PC-3 (cell line): Measurements from ENCODE around the gene AFG1L. TPM values are rescaled to one million over a fixed set of nuclear protein-coding genes. Genes with fewer than 3 reads are reported as not detected.

ENCODE experiments used
- ATAC-seq: fragments of 200-7000 bp; cut with Tn5 transposase; 2 replicates; pipeline ENCODE4 v1.9.1; 2020; ENCODE audit warnings: mild to moderate bottlenecking, moderate library complexity
- BruUV-seq: library from RNA; stranded (reverse); fragments of 400-500 nt; replicated peaks from 2 replicates; lab custom pipeline; 2021; lab: Mats Ljungman, UMichigan
- CTCF ChIA-PET: fragments of 300-600 bp; sonication (Branson Sonifier 250); formaldehyde crosslinking; loops from one replicate; lab custom pipeline; 2022; ENCODE audit warnings: antibody characterized with exemption; lab: Charles Lee
- POLR2A ChIA-PET: fragments of 300-600 bp; sonication (Branson Sonifier 250); formaldehyde crosslinking; loops from one replicate; lab custom pipeline; 2022; ENCODE audit warnings: antibody characterized with exemption; ENCODE audit not compliant: unreplicated experiment; lab: Charles Lee
- DNase-seq: peaks from one replicate; pipeline ENCODE4 v3.0.0-alpha.2; 2015
- H2AFZ ChIP-seq: fragments of 300-600 bp; sonication (generic); 2 replicates; pipeline ENCODE4 v1.6.0; 2016; ENCODE audit warnings: antibody characterized with exemption, low read length
- H3F3A ChIP-seq: fragments of 300-600 bp; sonication (generic); one replicate; pipeline ENCODE4 v1.6.0; 2017; ENCODE audit warnings: antibody characterized with exemption, low read length, control low read depth, mild to moderate bottlenecking; ENCODE audit not compliant: unreplicated experiment
- H3K27ac ChIP-seq: fragments of 300-600 bp; sonication (generic); 2 replicates; pipeline ENCODE4 v1.5.1; 2016; ENCODE audit warnings: mild to moderate bottlenecking, low read length
- H3K27me3 ChIP-seq: fragments of 300-600 bp; sonication (generic); 2 replicates; pipeline ENCODE4 v1.6.1; 2016; ENCODE audit warnings: low read length, mixed read lengths
- H3K36me3 ChIP-seq: fragments of 300-600 bp; sonication (generic); 2 replicates; pipeline ENCODE4 v1.6.1; 2016; ENCODE audit warnings: low read depth, mixed run types, low read length, mixed read lengths
- H3K4me1 ChIP-seq: fragments of 300-600 bp; sonication (generic); 2 replicates; pipeline ENCODE4 v1.5.1; 2016; ENCODE audit warnings: low read length; ENCODE audit not compliant: insufficient read depth
- H3K4me2 ChIP-seq: fragments of 300-600 bp; sonication (generic); 2 replicates; pipeline ENCODE4 v1.6.0; 2016; ENCODE audit warnings: low read length
- H3K4me3 ChIP-seq: fragments of 300-600 bp; sonication (generic); 2 replicates; pipeline ENCODE4 v1.5.1; 2016; ENCODE audit warnings: mild to moderate bottlenecking, low read length, mixed read lengths
- H3K79me2 ChIP-seq: fragments of 300-600 bp; sonication (generic); 2 replicates; pipeline ENCODE4 v1.6.1; 2017; ENCODE audit warnings: low read length, mixed read lengths
- H3K9ac ChIP-seq: fragments of 300-600 bp; sonication (generic); 2 replicates; pipeline ENCODE4 v1.6.0; 2016; ENCODE audit warnings: mild to moderate bottlenecking, low read length
- H3K9me2 ChIP-seq: fragments of 300-600 bp; sonication (generic); replicated peaks from 2 replicates; pipeline ENCODE4 v1.6.1; 2016; ENCODE audit warnings: mixed run types, low read length, mixed read lengths
- H3K9me3 ChIP-seq: fragments of 300-600 bp; sonication (generic); 2 replicates; pipeline ENCODE4 v1.6.1; 2016; ENCODE audit warnings: low read length, mixed read lengths
- H4K20me1 ChIP-seq: fragments of 300-600 bp; sonication (generic); 2 replicates; pipeline ENCODE4 v1.6.1; 2016; ENCODE audit warnings: low read length, mixed read lengths
- EZH2 ChIP-seq: fragments of 300-600 bp; sonication (generic); IDR thresholded peaks from one replicate; pipeline ENCODE4 v1.6.1; 2017; ENCODE audit warnings: antibody characterized with exemption, mild to moderate bottlenecking, low read length; ENCODE audit not compliant: unreplicated experiment
- EZH2phosphoT487 ChIP-seq: fragments of 300-600 bp; sonication (generic); IDR thresholded peaks from 2 replicates; pipeline ENCODE4 v1.6.1; 2018; ENCODE audit warnings: mild to moderate bottlenecking, antibody characterized with exemption, low read length, borderline replicate concordance
- intact Hi-C: fragments of 100-400 bp; cut with micrococcal nuclease; formaldehyde crosslinking; loops from 2 replicates; pipeline ENCODE4 v1.9.0; 2023
- total RNA-seq: library from RNA; depleted of rRNA; stranded (reverse); fragments of >200 nt; gene quantifications from 2 replicates; pipeline ENCODE4 v1.2.3, GENCODE V29; 2014
- TF ChIP-seq, protein P1 (sequence below): fragments of 300-600 bp; sonication (generic); conservative IDR thresholded peaks from 2 replicates; pipeline ENCODE4 v1.5.1; 2017; ENCODE audit warnings: antibody characterized with exemption, low read depth, mild to moderate bottlenecking, low read length

Gene AFG1L
- total RNA-seq, 1 experiment from 2014 or later, result 3.6 TPM

GRCh38 chr6:108557494-108558371 lies 262.9 kb downstream of the AFG1L start:
- Histone ChIP-seq H2AFZ (peak overlapping the region; percentile 80), H3K9ac (peak overlapping the region; percentile 40; the same call in 1 of the 2 replicates), H3K79me2 (peaks cover 25% of the 10 kb centered on the region), H4K20me1 (0 out of 2 replicates have a peak, but pooled peaks cover 9% of the 10 kb centered on the region), H3K4me2 (peak overlapping the region; percentile 89), H3K27ac (peak overlapping the region; percentile 44; the same call in 1 of the 2 replicates), H3K4me1 (peaks cover 10% of the 10 kb centered on the region), H3K36me3 (no peaks in the 10 kb centered on the region), H3K27me3 (no peaks in the 10 kb centered on the region), H3K9me2 (no peaks in the 10 kb centered on the region), H3K4me3 (peak overlapping the region; percentile 67), H3F3A (no peaks in the 10 kb centered on the region), H3K9me3 (no peaks in the 10 kb centered on the region)
- no peak; the same call in 1 of the 2 replicates for ATAC-seq
- intact Hi-C loops, result loop anchor here (5.0 kb wide), 2 partner anchors 180 to 515 kb away; no protein-coding TSS in a partner anchor
- peak; percentile 64 for DNase-seq
- no peak for TF ChIP-seq EZH2
- peak; percentile 80 for TF ChIP-seq EZH2phosphoT487
- BruUV-seq, result no TSS peak
- POLR2A ChIA-PET, result interaction anchor here (0.6 to 0.9 kb wide), 2 partner anchors 193 to 883 kb away, joined by 3 to 6 read pairs; partner anchors contain the start of gene SMPD2
- CTCF ChIA-PET, result interaction anchor here (0.6 kb wide), 2 partner anchors 282 to 639 kb away, joined by 6 read pairs; no protein-coding TSS in a partner anchor

- CTCF ChIA-PET, result interaction anchor here (0.6 kb wide), 2 partner anchors 281 to 638 kb away, joined by 6 read pairs; no protein-coding TSS in a partner anchor
- peaks cover 10% of the 10 kb centered on the region for H3K4me1 ChIP-seq
- H3K79me2 ChIP-seq, result peaks cover 33% of the 10 kb centered on the region
- H3K9me2 ChIP-seq, result no peaks in the 10 kb centered on the region
- intact Hi-C loops, result loop anchor here (5.0 kb wide), 2 partner anchors 179 to 514 kb away; no protein-coding TSS in a partner anchor
- peak overlapping the region; percentile 44; the same call in 1 of the 2 replicates for H3K27ac ChIP-seq
- TF ChIP-seq EZH2 (no peak), EZH2phosphoT487 (no peak)
- TF ChIP-seq, protein P1, sequence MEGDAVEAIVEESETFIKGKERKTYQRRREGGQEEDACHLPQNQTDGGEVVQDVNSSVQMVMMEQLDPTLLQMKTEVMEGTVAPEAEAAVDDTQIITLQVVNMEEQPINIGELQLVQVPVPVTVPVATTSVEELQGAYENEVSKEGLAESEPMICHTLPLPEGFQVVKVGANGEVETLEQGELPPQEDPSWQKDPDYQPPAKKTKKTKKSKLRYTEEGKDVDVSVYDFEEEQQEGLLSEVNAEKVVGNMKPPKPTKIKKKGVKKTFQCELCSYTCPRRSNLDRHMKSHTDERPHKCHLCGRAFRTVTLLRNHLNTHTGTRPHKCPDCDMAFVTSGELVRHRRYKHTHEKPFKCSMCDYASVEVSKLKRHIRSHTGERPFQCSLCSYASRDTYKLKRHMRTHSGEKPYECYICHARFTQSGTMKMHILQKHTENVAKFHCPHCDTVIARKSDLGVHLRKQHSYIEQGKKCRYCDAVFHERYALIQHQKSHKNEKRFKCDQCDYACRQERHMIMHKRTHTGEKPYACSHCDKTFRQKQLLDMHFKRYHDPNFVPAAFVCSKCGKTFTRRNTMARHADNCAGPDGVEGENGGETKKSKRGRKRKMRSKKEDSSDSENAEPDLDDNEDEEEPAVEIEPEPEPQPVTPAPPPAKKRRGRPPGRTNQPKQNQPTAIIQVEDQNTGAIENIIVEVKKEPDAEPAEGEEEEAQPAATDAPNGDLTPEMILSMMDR, result no peak
- H3F3A ChIP-seq, result no peaks in the 10 kb centered on the region
- ATAC-seq (peak; percentile 41), DNase-seq (peak; percentile 96)
- peak overlapping the region; percentile 95 for H3K4me3 ChIP-seq
- H3K27me3 ChIP-seq, result no peaks in the 10 kb centered on the region
- no peaks in the 10 kb centered on the region for H3K9me3 ChIP-seq
- H3K4me2 ChIP-seq, result peak overlapping the region; percentile 97
- POLR2A ChIA-PET, result interaction anchor here (0.6 to 0.9 kb wide), 2 partner anchors 192 to 882 kb away, joined by 3 to 6 read pairs; partner anchors contain the start of gene SMPD2
- 0 out of 2 replicates have a peak, but pooled peaks cover 9% of the 10 kb centered on the region for H4K20me1 ChIP-seq
- peak overlapping the region; percentile 89 for H2AFZ ChIP-seq
- BruUV-seq, result no TSS peak
- no peaks in the 10 kb centered on the region for H3K36me3 ChIP-seq
- H3K9ac ChIP-seq, result peak overlapping the region; percentile 40; the same call in 1 of the 2 replicates
These were observed 263.7 kb downstream of the AFG1L start for GRCh38 chr6:108558372-108559096.
